Gastroesophageal sphincter (tissue), 4 donors: ENCODE results near the gene PLA2G2E. TPM values are rescaled to one million over a fixed set of nuclear protein-coding genes. Genes with fewer than 3 reads are reported as not detected.
A peak's percentile ranks its signal among the peaks of the same experiment; 100 is the strongest.
"Not testable (repeated sequence)": the region's sequence is repeated elsewhere in the genome, so short reads cannot be mapped to it uniquely, and the experiment has no call there.

Source experiments
- ATAC-seq: fragments of 150-250 bp; one replicate; pipeline ENCODE4 v1.9.1; 2016; ENCODE audit warnings: mild to moderate bottlenecking, moderate library complexity
- H3K27ac ChIP-seq, 4 donors: fragments of 200-600 bp; sonication (generic) in 3 of 4; 1 replicate in 3 of 4; 2 replicates in 1 of 4; pipeline ENCODE4 v1.5.1; 2016 to 2019
- H3K27me3 ChIP-seq: fragments of 200-600 bp; sonication (generic); one replicate; pipeline ENCODE4 v1.5.1; 2019
- H3K36me3 ChIP-seq, 2 donors: fragments of 200-600 bp; sonication (generic); one replicate each; pipeline ENCODE4 v1.5.1; 2019; ENCODE audit warnings: control low read depth in 1 of 2
- H3K4me1 ChIP-seq, 3 donors: fragments of 200-600 bp; sonication (generic); 1 replicate in 2 of 3; 2 replicates in 1 of 3; pipeline ENCODE4 v1.5.1; 2016 to 2019; ENCODE audit warnings: control low read depth in 2 of 3
- H3K4me3 ChIP-seq, 2 donors: fragments of 200-600 bp; sonication (generic); one replicate each; pipeline ENCODE4 v1.5.1; 2019; ENCODE audit warnings: mild to moderate bottlenecking in 1 of 2, moderate library complexity in 1 of 2
- H3K9me3 ChIP-seq, 3 donors: fragments of 200-600 bp; sonication (generic); one replicate each; pipeline ENCODE4 v1.5.1; 2017 to 2019; ENCODE audit warnings: control low read depth in 2 of 3
- CTCF ChIP-seq, 4 experiments: fragments of 200-600 bp in 2 of 4; fragments of 450-650 bp in 2 of 4; sonication (generic) in 1 of 4; IDR thresholded peaks; one replicate each; pipeline ENCODE4 v1.5.1; 2017 to 2019; ENCODE audit warnings: antibody characterized with exemption in 4 of 4, mild to moderate bottlenecking in 2 of 4, moderate library complexity in 2 of 4
- EP300 ChIP-seq: sonication (generic); formaldehyde crosslinking; IDR thresholded peaks from one replicate; pipeline ENCODE4 v1.6.1; 2017; ENCODE audit warnings: antibody characterized with exemption, mild to moderate bottlenecking
- POLR2A ChIP-seq, 2 donors: fragments of 450-650 bp; IDR thresholded peaks; one replicate each; pipeline ENCODE4 v1.6.1; 2017; ENCODE audit warnings: antibody characterized with exemption in 2 of 2, mild to moderate bottlenecking in 2 of 2, moderate library complexity in 1 of 2
- POLR2AphosphoS5 ChIP-seq: sonication (generic); formaldehyde crosslinking; IDR thresholded peaks from one replicate; pipeline ENCODE4 v1.6.1; 2017; ENCODE audit warnings: antibody characterized with exemption
- WGBS, 2 donors: methylation state at CpG; one replicate each; pipeline ENCODE4 v1.1.5; 2018; ENCODE audit warnings: low coverage in 1 of 2; 5-methylcytosine and 5-hydroxymethylcytosine counted together
- total RNA-seq, 4 donors: library from RNA; depleted of rRNA; stranded (reverse); fragments of >200 nt; gene quantifications; one replicate each; pipeline ENCODE4 v1.1.0, GENCODE V29; 2016

Gene PLA2G2E
- total RNA-seq, 4 donors from 2014 or later, result not detected

DNA sequence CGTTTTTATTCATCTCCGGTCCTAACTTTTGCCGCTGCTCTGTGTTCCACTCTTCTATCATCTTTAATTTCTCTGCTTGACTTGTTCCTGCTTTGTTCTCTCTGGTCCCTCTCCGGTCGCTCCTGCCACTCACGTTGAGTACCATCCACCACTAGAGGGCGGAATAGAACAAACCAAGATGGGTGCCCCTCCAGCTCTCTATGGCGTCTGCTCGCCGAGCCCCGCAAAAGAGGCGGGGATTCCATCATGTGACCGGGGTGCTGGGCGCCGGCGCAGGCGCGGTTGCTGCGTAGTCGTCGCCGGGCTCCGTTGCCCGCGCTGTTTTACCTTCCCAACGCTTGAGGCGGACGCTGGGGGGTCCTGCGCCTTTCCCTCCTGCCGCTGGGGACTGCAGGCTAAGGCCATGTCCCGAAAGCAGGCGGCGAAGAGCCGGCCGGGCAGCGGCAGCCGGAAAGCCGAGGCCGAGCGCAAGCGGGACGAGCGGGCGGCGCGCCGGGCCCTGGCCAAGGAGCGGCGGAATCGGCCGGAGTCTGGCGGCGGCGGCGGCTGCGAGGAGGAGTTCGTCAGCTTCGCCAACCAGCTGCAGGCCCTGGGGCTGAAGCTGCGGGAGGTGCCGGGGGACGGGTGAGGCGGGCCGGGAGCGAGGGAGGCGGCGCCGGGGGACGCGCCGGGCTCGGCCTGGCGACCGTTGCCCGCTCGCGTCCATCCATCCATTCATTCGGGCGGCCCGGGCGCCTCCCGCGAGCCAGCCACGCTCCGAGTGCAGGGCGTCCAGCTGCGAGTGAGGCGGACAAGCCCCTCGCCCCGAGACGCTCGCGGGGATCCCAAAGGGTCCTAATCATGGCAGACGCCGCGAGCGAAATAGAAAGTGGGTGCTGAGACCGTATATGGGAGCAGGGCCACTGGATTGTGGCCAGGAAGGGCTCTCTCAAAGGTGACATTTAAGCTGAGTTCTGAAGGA lies 41.0 kb downstream of the PLA2G2E start, which contains the start of gene OTUD3:
Gene OTUD3 (plus strand): TSS at position 285 of the 961 bp plus-strand sequence. CDS start 119 bp downstream, at position 404.
- Histone ChIP-seq H3K27me3 (no peaks in the 10 kb centered on the region), H3K4me1 (peaks cover 7 to 32% (median 14%) of the 10 kb centered on the region in 3 donors), H3K27ac (peak within 1 kb of the TSS; percentile 89 to 94 (median 94)), H3K36me3 (peaks cover 0 to 6% of the 10 kb centered on the region in 2 donors), H3K4me3 (peak within 1 kb of the TSS; percentile 62 to 97), H3K9me3 (no peaks in the 10 kb centered on the region)
- TF ChIP-seq POLR2AphosphoS5 (peak; percentile 78), CTCF (IDR thresholded peaks at IDR 0.05) (peak; percentile 87 to 93 (median 89)), EP300 (no peak), POLR2A (IDR thresholded peaks at IDR 0.05) (peak; percentile 82 to 83)
- 1 to 3% methylated on average over 5 to 11 of the region's 97 CpGs for WGBS, 2 donors
- peak; percentile 98 for ATAC-seq

DNA sequence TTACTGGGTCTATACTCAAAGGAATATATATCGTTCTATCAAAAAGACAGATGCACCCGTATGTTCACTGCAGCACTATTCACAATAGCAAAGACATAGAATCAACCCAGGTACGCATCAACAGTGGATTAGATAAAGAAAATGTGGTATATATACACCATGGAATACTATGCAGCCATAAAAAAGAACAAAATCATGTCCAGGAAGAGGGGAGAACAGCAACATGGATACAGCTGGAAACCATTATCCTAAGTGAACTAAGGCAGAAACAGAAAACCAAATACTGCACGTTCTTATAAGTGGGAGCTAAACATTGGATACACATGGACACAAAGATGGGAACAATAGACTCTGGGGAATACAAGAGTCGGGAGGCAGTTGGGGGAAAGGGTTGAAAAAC lies 42.6 kb downstream of the PLA2G2E start:
- H3K9me3 ChIP-seq, ATAC-seq: not testable (repeated sequence)
- 81 to 83% methylated on average over 5 of the region's 5 CpGs for WGBS, 2 donors

DNA sequence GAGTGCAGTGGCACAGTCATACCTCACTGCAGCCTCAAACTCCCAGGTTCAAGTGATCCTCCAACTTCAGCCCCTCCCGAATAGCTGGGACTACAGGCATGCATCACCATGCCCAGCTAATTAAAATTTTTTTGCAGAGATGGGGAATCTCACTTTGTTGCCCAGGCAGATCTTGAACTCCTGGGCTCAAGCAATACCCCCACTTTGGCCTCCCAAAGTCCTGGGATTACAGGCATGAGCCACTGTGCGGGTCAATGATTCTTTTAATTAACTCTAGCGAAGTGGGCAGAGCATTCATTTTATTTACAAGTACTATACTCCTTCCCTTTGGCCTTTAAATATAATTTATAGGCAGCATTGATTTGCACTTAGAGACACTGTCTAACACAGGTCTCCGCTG lies 43.8 kb downstream of the PLA2G2E start:
- no peaks in the 10 kb centered on the region for H3K36me3 ChIP-seq
- H3K4me1 ChIP-seq, result peaks cover 7 to 23% (median 11%) of the 10 kb centered on the region in 3 donors
- H3K9me3 ChIP-seq, result no peaks in the 10 kb centered on the region
- no peak overlapping the region for H3K4me3 ChIP-seq
- peaks cover 13% of the 10 kb centered on the region for H3K27me3 ChIP-seq
- no peak overlapping the region for H3K27ac ChIP-seq
- no peak for ATAC-seq
- 81 to 83% methylated on average over 2 to 4 of the region's 4 CpGs for WGBS, 2 donors
- TF ChIP-seq POLR2A (IDR thresholded peaks at IDR 0.05), result no peak
- no peak for TF ChIP-seq CTCF (IDR thresholded peaks at IDR 0.05)
- no peak for TF ChIP-seq EP300
- TF ChIP-seq POLR2AphosphoS5, result no peak

More for the DNA sequence above, 42.6 kb downstream of the PLA2G2E start:
- H3K4me1 ChIP-seq, result peaks cover 7 to 32% (median 14%) of the 10 kb centered on the region in 3 donors
- not testable (repeated sequence) for H3K27me3 ChIP-seq, H3K4me3 ChIP-seq, H3K27ac ChIP-seq, H3K36me3 ChIP-seq

- WGBS, 2 donors, result 93 to 94% methylated on average over 4 of the region's 4 CpGs
- Histone ChIP-seq H3K9me3 (no peaks in the 10 kb centered on the region), H3K27me3 (peaks cover 17% of the 10 kb centered on the region), H3K4me1 (peaks cover 7 to 18% (median 9%) of the 10 kb centered on the region in 3 donors), H3K36me3 (no peaks in the 10 kb centered on the region), H3K27ac (no peak overlapping the region), H3K4me3 (no peak overlapping the region)
- no peak for ATAC-seq
- TF ChIP-seq CTCF (IDR thresholded peaks at IDR 0.05) (no peak), POLR2AphosphoS5 (no peak), POLR2A (IDR thresholded peaks at IDR 0.05) (no peak), EP300 (no peak)
Observed at GRCh38 chr1:19879227-19879626, 44.2 kb downstream of the PLA2G2E start.

DNA sequence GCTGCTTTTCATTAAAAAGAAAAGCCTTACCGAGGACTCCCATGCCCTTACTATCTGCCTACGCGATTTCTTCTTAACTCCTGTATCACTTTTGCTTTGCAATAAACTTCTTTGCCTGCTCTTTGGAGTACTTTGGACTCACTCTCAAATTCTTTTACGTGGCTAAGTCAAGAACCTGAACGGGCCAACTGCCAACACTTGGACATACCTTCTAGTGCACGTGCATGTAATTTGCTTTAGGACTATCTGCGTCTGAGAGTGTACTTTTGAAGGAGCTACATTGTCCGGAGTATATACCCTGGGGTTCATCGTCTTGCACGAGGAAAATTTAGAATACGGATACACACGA lies 44.8 kb downstream of the PLA2G2E start:
- H3K4me1 ChIP-seq, result peaks cover 6 to 12% (median 6%) of the 10 kb centered on the region in 3 donors
- H3K9me3 ChIP-seq, result no peaks in the 10 kb centered on the region
- H3K27ac ChIP-seq, result no peak overlapping the region
- peaks cover 19% of the 10 kb centered on the region for H3K27me3 ChIP-seq
- 20 to 68% methylated on average over 1 to 7 of the region's 12 CpGs for WGBS, 2 donors
- no peak for TF ChIP-seq CTCF (IDR thresholded peaks at IDR 0.05)
- no peak overlapping the region for H3K4me3 ChIP-seq
- no peaks in the 10 kb centered on the region for H3K36me3 ChIP-seq
- ATAC-seq, result no peak
